GM21390 (cell line): Measurements from ENCODE around the gene PAQR5.
A peak's percentile ranks its signal among the peaks of the same experiment; 100 is the strongest.
"Not testable (repeated sequence)": the region's sequence is repeated elsewhere in the genome, so short reads cannot be mapped to it uniquely, and the experiment has no call there.

ENCODE experiments used
- ATAC-seq: cut with Tn5 transposase; IDR thresholded peaks from one replicate; pipeline ENCODE4 v1.9.1; 2021; ENCODE audit not compliant: unreplicated experiment

The PAQR5 gene

GRCh38 chr15:69415381-69415780 is 116.7 kb downstream of the PAQR5 start:
- ATAC-seq = no peak

- no peak for ATAC-seq
Observed at GRCh38 chr15:69417581-69417980, 118.9 kb downstream of the PAQR5 start.

GRCh38 chr15:69421498-69421897 is 122.8 kb downstream of the PAQR5 start:
- no peak for ATAC-seq

- no peak for ATAC-seq
Observed at GRCh38 chr15:69422336-69422895, 123.7 kb downstream of the PAQR5 start.

GRCh38 chr15:69424001-69424400 is 125.3 kb downstream of the PAQR5 start:
- no peak for ATAC-seq

- no peak for ATAC-seq
Observed at GRCh38 chr15:69424748-69425413, 126.2 kb downstream of the PAQR5 start.

- ATAC-seq = no peak
Observed at GRCh38 chr15:69433831-69434230, 135.1 kb downstream of the PAQR5 start.

GRCh38 chr15:69434238-69434637 is 135.5 kb downstream of the PAQR5 start:
- ATAC-seq = no peak

- ATAC-seq = no peak
Observed at GRCh38 chr15:69434679-69435078, 136.0 kb downstream of the PAQR5 start.

- ATAC-seq = no peak
Observed at GRCh38 chr15:69435985-69436384, 137.3 kb downstream of the PAQR5 start.

GRCh38 chr15:69436951-69437350 is 138.2 kb downstream of the PAQR5 start:
- ATAC-seq = no peak

GRCh38 chr15:69439623-69440022 is 140.9 kb downstream of the PAQR5 start:
- no peak for ATAC-seq

- peak; percentile 63 for ATAC-seq
Observed at GRCh38 chr15:69443032-69443611, 144.4 kb downstream of the PAQR5 start.

GRCh38 chr15:69444686-69445085 is 146.0 kb downstream of the PAQR5 start:
- ATAC-seq = no peak

- ATAC-seq = no peak
Observed at GRCh38 chr15:69446953-69447352, 148.2 kb downstream of the PAQR5 start.

GRCh38 chr15:69450221-69450620 is 151.5 kb downstream of the PAQR5 start:
- ATAC-seq = not testable (repeated sequence)

GRCh38 chr15:69450968-69451695 is 152.4 kb downstream of the PAQR5 start:
- no peak for ATAC-seq

- peak; percentile 24 for ATAC-seq
Observed at GRCh38 chr15:69451951-69452691, 153.4 kb downstream of the PAQR5 start.

GRCh38 chr15:69452692-69453521 is 154.2 kb downstream of the PAQR5 start, which contains the start of gene RPLP1:
TSS of gene RPLP1 (plus strand) at chr15:69452818. CDS start at chr15:69452949, 131 bp downstream.
- peak; percentile 84 for ATAC-seq

GRCh38 chr15:69454953-69455352 is 156.2 kb downstream of the PAQR5 start:
- no peak for ATAC-seq
